Gastroesophageal sphincter (tissue), 3 donors: ENCODE data around the gene SPATA31E1.

Experiments used
- CTCF ChIP-seq, 4 experiments: fragments of 200-600 bp in 2 of 4; fragments of 450-650 bp in 2 of 4; sonication (generic) in 1 of 4; IDR thresholded peaks; one replicate each; pipeline ENCODE4 v1.5.1; 2017 to 2019; ENCODE audit warnings: antibody characterized with exemption in 4 of 4, mild to moderate bottlenecking in 2 of 4, moderate library complexity in 2 of 4
- EP300 ChIP-seq: sonication (generic); formaldehyde crosslinking; IDR thresholded peaks from one replicate; pipeline ENCODE4 v1.6.1; 2017; ENCODE audit warnings: antibody characterized with exemption, mild to moderate bottlenecking
- POLR2A ChIP-seq, 2 donors: fragments of 450-650 bp; IDR thresholded peaks; one replicate each; pipeline ENCODE4 v1.6.1; 2017; ENCODE audit warnings: antibody characterized with exemption in 2 of 2, mild to moderate bottlenecking in 2 of 2, moderate library complexity in 1 of 2
- POLR2AphosphoS5 ChIP-seq: sonication (generic); formaldehyde crosslinking; IDR thresholded peaks from one replicate; pipeline ENCODE4 v1.6.1; 2017; ENCODE audit warnings: antibody characterized with exemption

- no peak for TF ChIP-seq CTCF (IDR thresholded peaks at IDR 0.05)
- no peak for TF ChIP-seq POLR2A (IDR thresholded peaks at IDR 0.05)
- no peak for TF ChIP-seq EP300
- TF ChIP-seq POLR2AphosphoS5 = no peak
These were observed 5.2 kb downstream of the SPATA31E1 start for GRCh38 chr9:87887661-87888480.
